ENCODE measurements around the gene GID4.

Gene GID4

GRCh38 chr17:18102640-18103039 lies 63.4 kb downstream of the GID4 start:
- no peak for DNase-seq (ENCODE audit: low spot score)

- no peak for DNase-seq (ENCODE audit: low spot score)
Observed at GRCh38 chr17:18105027-18105426, 65.8 kb downstream of the GID4 start.

GRCh38 chr17:18105595-18105994 lies 66.4 kb downstream of the GID4 start:
- no peak for DNase-seq (ENCODE audit: low spot score)

GRCh38 chr17:18106211-18106610 lies 67.0 kb downstream of the GID4 start:
- no peak for DNase-seq (ENCODE audit: low spot score)

- no peak for DNase-seq (ENCODE audit: low spot score)
Observed at GRCh38 chr17:18107061-18107790, 68.0 kb downstream of the GID4 start.

GRCh38 chr17:18107971-18108370 lies 68.8 kb downstream of the GID4 start:
- no peak for DNase-seq (ENCODE audit: low spot score)

GRCh38 chr17:18108401-18109312 lies 69.4 kb downstream of the GID4 start, which contains the start of gene MYO15A:
MYO15A (plus strand) TSS chr17:18108756; CDS start chr17:18118801, 10,045 bp downstream.
- no peak for DNase-seq (ENCODE audit: low spot score)

- no peak for DNase-seq (ENCODE audit: low spot score)
Observed at GRCh38 chr17:18109935-18110485, 70.8 kb downstream of the GID4 start.

- DNase-seq (ENCODE audit: low spot score): no peak
Observed at GRCh38 chr17:18110636-18111145, 71.5 kb downstream of the GID4 start.

GRCh38 chr17:18111330-18111971 lies 72.2 kb downstream of the GID4 start:
- DNase-seq (ENCODE audit: low spot score): no peak

GRCh38 chr17:18115517-18115916 lies 76.3 kb downstream of the GID4 start:
- DNase-seq (ENCODE audit: low spot score): no peak

GRCh38 chr17:18116078-18116477 lies 76.9 kb downstream of the GID4 start:
- no peak for DNase-seq (ENCODE audit: low spot score)

- DNase-seq (ENCODE audit: low spot score): no peak
Observed at GRCh38 chr17:18117533-18117932, 78.3 kb downstream of the GID4 start.

All from pons (tissue), 1 donor.